ENCODE results near the gene SERTAD3. TPM values are rescaled to one million over a fixed set of nuclear protein-coding genes. Genes with fewer than 3 reads are reported as not detected.
"Not testable (repeated sequence)": the region's sequence is repeated elsewhere in the genome, so short reads cannot be mapped to it uniquely, and the experiment has no call there.

Gene SERTAD3
- total RNA-seq, 1 experiment from 2014 or later: 51.9 TPM

DNA sequence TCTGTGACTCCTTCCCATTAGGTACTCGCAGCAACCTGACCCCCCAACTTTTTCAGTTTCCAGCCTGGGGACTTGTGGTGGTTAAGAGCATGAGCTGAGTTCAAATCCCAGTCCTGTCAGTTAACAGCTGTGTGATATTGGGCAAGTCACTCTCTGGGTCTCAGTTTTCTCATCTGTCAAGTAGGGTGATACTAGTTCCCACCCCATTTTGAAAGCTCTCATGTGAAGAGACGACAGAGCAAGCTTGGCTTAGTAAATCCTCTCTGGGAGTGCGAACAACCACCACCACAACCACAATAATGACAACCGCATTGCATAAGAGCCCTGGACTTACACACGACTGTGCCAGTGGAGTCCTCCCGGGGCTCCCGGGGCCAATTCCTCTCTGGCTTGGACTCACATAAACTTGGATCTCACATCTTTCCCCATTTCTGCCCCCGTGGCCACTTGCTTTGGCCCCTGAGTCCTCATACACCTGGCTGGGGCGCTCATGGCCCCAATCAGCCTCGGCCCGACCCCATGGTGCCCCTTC, 21.0 kb upstream of the SERTAD3 start:
- BruUV-seq (replicated peaks): TSS peak; percentile 85
- peaks cover 17% of the 10 kb centered on the region for H3K27me3 Mint-ChIP-seq (ENCODE audit: unreplicated experiment)
- H3K4me3 Mint-ChIP-seq (ENCODE audit: low read depth, unreplicated experiment): peak overlapping the region; percentile 99
- peaks cover 25% of the 10 kb centered on the region for H3K36me3 Mint-ChIP-seq (ENCODE audit: insufficient read depth, unreplicated experiment)
- TF ChIP-seq, protein P1, sequence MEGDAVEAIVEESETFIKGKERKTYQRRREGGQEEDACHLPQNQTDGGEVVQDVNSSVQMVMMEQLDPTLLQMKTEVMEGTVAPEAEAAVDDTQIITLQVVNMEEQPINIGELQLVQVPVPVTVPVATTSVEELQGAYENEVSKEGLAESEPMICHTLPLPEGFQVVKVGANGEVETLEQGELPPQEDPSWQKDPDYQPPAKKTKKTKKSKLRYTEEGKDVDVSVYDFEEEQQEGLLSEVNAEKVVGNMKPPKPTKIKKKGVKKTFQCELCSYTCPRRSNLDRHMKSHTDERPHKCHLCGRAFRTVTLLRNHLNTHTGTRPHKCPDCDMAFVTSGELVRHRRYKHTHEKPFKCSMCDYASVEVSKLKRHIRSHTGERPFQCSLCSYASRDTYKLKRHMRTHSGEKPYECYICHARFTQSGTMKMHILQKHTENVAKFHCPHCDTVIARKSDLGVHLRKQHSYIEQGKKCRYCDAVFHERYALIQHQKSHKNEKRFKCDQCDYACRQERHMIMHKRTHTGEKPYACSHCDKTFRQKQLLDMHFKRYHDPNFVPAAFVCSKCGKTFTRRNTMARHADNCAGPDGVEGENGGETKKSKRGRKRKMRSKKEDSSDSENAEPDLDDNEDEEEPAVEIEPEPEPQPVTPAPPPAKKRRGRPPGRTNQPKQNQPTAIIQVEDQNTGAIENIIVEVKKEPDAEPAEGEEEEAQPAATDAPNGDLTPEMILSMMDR (IDR thresholded peaks at IDR 0.05; ENCODE audit: unreplicated experiment): no peak
- peaks cover 32% of the 10 kb centered on the region for H3K4me1 Mint-ChIP-seq (ENCODE audit: low read depth, unreplicated experiment)
- peak overlapping the region; percentile 83 for H3K27ac Mint-ChIP-seq (ENCODE audit: unreplicated experiment)
- CTCF ChIA-PET: interaction anchor here (0.6 to 3.8 kb wide), 15 partner anchors 18 to 678 kb away, joined by 3 to 29 read pairs (median 4); no protein-coding TSS in a partner anchor
- DNase-seq: no peak
- no peaks in the 10 kb centered on the region for H3K9me3 Mint-ChIP-seq (ENCODE audit: low read depth, unreplicated experiment)
- intact Hi-C loops (cut with micrococcal nuclease; ENCODE audit: unreplicated experiment): loop anchor here (10.0 kb wide), 1 partner anchor 130 kb away; no protein-coding TSS in a partner anchor

DNA sequence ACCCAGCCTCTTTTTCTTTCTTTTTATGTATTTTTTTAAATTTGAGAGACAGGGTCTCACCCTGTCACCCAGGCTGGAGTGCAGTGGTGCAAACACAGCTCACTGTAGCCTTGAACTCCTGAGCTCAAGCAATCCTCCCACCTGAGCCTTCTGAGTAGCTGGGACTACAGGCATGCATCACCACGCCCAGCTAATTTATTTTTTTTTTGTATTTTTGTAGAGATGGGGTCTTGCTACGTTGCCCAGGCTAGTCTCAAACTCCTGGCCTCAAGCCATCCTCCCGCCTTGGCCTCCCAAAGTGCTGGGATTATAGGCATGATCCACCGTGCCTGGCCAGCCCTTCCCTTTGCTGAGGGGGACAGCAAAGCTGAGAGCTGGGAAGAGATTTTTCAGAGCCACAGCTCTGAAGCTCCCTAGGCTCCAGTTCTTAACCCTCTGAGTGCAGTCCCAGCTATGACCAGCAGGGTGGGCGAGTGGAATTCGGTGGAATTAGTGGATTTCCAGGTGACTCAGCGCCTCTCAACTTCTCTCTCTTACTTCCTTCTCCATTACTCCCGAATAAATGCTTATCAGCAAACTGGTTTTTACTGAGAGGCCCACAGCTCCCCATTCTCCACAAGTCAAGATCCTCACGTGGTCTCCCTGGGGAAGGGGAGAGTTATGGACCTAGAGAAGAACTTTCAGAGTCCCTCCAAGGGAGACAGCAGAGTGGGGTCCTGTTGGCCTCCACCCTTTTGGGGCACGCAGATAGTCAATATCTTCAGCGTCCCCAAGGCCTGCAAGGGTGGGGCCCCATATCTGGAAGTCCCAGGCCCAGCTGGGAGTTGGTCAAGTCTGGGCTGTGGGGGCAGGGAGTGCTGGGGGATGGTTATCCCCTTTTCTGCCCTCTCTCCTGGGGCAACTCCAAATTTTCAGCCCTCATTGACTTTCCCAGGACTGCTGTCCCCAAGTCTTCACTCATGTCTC, 20.2 kb upstream of the SERTAD3 start:
- Mint-ChIP-seq H3K4me1 (ENCODE audit: low read depth, unreplicated experiment) (peaks cover 32% of the 10 kb centered on the region), H3K36me3 (ENCODE audit: insufficient read depth, unreplicated experiment) (peaks cover 25% of the 10 kb centered on the region), H3K27ac (ENCODE audit: unreplicated experiment) (peak overlapping the region; percentile 83), H3K27me3 (ENCODE audit: unreplicated experiment) (peaks cover 17% of the 10 kb centered on the region), H3K4me3 (ENCODE audit: low read depth, unreplicated experiment) (peak overlapping the region; percentile 99), H3K9me3 (ENCODE audit: low read depth, unreplicated experiment) (no peaks in the 10 kb centered on the region)
- CTCF ChIA-PET: interaction anchor here (0.5 to 3.8 kb wide), 27 partner anchors 12 to 182 kb away, joined by 3 to 29 read pairs (median 4); partner anchors contain the start of gene SERTAD1
- TF ChIP-seq, protein P1 (IDR thresholded peaks at IDR 0.05; ENCODE audit: unreplicated experiment): peak; percentile 92
- intact Hi-C loops (cut with micrococcal nuclease; ENCODE audit: unreplicated experiment): loop anchor here (5.0 to 10.0 kb wide), 2 partner anchors 63 to 130 kb away; no protein-coding TSS in a partner anchor
- no TSS peak for BruUV-seq (replicated peaks)
- peak; percentile 97 for DNase-seq

DNA sequence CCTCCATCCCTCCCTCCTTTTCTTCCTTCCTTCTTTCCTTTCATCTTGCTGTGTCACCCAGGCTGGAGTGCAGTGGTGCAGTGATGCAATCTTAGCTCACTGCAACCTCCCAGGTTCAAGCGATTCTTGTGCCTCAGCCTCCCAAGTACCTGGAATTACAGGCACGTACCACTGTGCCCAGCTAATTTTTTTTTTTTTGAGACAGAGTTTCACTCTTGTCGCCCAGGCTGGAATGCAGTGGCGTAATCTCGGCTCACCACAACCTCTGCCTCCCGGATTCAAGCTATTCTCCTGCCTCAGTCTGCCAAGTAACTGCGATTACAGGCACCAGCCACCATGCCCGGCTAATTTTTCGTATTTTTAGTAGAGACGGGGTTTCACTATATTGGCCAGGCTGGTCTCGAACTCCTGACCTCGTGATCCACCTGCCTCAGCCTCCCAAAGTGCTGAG, 19.5 kb upstream of the SERTAD3 start:
- intact Hi-C loops (cut with micrococcal nuclease; ENCODE audit: unreplicated experiment): loop anchor here (5.0 to 10.0 kb wide), 2 partner anchors 64 to 131 kb away; no protein-coding TSS in a partner anchor
- H3K27ac Mint-ChIP-seq (ENCODE audit: unreplicated experiment): peak overlapping the region; percentile 18
- DNase-seq: peak; percentile 67
- not testable (repeated sequence) for H3K9me3 Mint-ChIP-seq (ENCODE audit: low read depth, unreplicated experiment); BruUV-seq (replicated peaks)
- CTCF ChIA-PET: interaction anchor here (0.5 to 3.8 kb wide), 26 partner anchors 11 to 1107 kb away, joined by 3 to 29 read pairs (median 4); partner anchors contain the start of gene SERTAD1
- H3K4me1 Mint-ChIP-seq (ENCODE audit: low read depth, unreplicated experiment): peaks cover 32% of the 10 kb centered on the region
- peaks cover 25% of the 10 kb centered on the region for H3K36me3 Mint-ChIP-seq (ENCODE audit: insufficient read depth, unreplicated experiment)
- peaks cover 17% of the 10 kb centered on the region for H3K27me3 Mint-ChIP-seq (ENCODE audit: unreplicated experiment)
- H3K4me3 Mint-ChIP-seq (ENCODE audit: low read depth, unreplicated experiment): peak overlapping the region; percentile 2

DNA sequence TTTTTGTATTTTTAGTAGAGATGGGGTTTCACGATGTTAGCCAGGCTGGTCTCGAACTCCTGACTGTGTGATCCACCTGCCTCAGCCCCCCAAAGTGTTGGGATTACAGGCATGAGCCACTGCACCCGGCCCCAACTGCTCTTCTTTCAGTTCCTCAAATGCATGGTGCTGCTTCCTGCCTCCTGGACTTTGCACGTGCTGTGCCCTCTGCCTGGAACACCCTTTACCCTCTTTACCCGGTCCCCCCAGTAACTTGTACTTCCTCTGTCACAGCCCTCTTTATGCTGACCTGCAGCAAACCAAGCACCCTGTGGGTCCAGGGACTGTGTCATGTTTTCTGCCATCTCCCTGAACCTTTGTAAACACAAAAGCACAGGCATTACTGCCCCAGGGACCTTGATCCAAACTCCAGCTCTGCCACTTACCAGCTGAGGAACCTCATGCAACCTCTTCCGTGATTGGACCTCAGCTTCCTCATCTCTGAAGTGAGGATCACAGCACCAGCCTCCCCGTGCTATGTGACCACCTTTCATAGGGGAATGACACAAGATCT, 17.6 kb upstream of the SERTAD3 start:
- no TSS peak for BruUV-seq (replicated peaks)
- CTCF ChIA-PET: interaction anchor here (0.7 to 1.0 kb wide), 2 partner anchors 9 to 57 kb away, joined by 3 read pairs; no protein-coding TSS in a partner anchor
- Mint-ChIP-seq H3K4me3 (ENCODE audit: low read depth, unreplicated experiment) (no peak overlapping the region), H3K36me3 (ENCODE audit: insufficient read depth, unreplicated experiment) (peaks cover 32% of the 10 kb centered on the region), H3K9me3 (ENCODE audit: low read depth, unreplicated experiment) (no peaks in the 10 kb centered on the region), H3K27me3 (ENCODE audit: unreplicated experiment) (peaks cover 12% of the 10 kb centered on the region), H3K4me1 (ENCODE audit: low read depth, unreplicated experiment) (peaks cover 30% of the 10 kb centered on the region), H3K27ac (ENCODE audit: unreplicated experiment) (no peak overlapping the region)
- TF ChIP-seq, protein P1 (IDR thresholded peaks at IDR 0.05; ENCODE audit: unreplicated experiment): no peak
- intact Hi-C loops (cut with micrococcal nuclease; ENCODE audit: unreplicated experiment): loop anchor here (5.0 to 10.0 kb wide), 2 partner anchors 66 to 133 kb away; no protein-coding TSS in a partner anchor
- no peak for DNase-seq
